Lower lobe of right lung (tissue), 2 donors: Measurements from ENCODE around the gene MYL5. TPM values are rescaled to one million over a fixed set of nuclear protein-coding genes. Genes with fewer than 3 reads are reported as not detected.

Experiments
- ATAC-seq, 2 donors: fragments of 200-7000 bp; cut with Tn5 transposase; one replicate each; pipeline ENCODE4 v1.9.1; 2020 to 2022; ENCODE audit warnings: mild to moderate bottlenecking in 2 of 2, moderate library complexity in 2 of 2
- DNase-seq: peaks from one replicate; pipeline ENCODE4 v3.0.0-alpha.2; 2020
- H3K27ac ChIP-seq: fragments of 200-600 bp; one replicate; pipeline ENCODE4 v1.8.0; 2022
- H3K27me3 ChIP-seq: fragments of 200-600 bp; one replicate; pipeline ENCODE4 v1.8.0; 2022; ENCODE audit warnings: low read depth
- H3K36me3 ChIP-seq: fragments of 200-600 bp; one replicate; pipeline ENCODE4 v1.8.0; 2022; ENCODE audit warnings: mild to moderate bottlenecking
- H3K4me1 ChIP-seq: fragments of 200-600 bp; one replicate; pipeline ENCODE4 v1.8.0; 2022
- H3K4me3 ChIP-seq: fragments of 200-600 bp; one replicate; pipeline ENCODE4 v1.8.0; 2022; ENCODE audit warnings: mild to moderate bottlenecking
- H3K9me3 ChIP-seq: fragments of 200-600 bp; one replicate; pipeline ENCODE4 v1.8.0; 2022
- CTCF ChIP-seq: fragments of 200-600 bp; IDR thresholded peaks from one replicate; pipeline ENCODE4 v1.8.0; 2022; ENCODE audit warnings: antibody characterized with exemption, mild to moderate bottlenecking
- intact Hi-C: fragments of 100-400 bp; cut with DNase I; formaldehyde crosslinking; loops from one replicate; pipeline ENCODE4 v1.11.0; 2022
- total RNA-seq: library from RNA; stranded (reverse); fragmentation: NEBNext Ultra II Directional; extraction: Animal tissue kit (Norgen Biotek cat#: 25700); gene quantifications from one replicate; pipeline ENCODE4 v1.2.1, GENCODE V29; 2021
- donor health status: DM: no; HTN: yes; CAD: no; lungs with severe emphysema.

Gene MYL5
- total RNA-seq, 1 donor from 2014 or later: 9.7 TPM

GRCh38 chr4:710916-711315 is 36.6 kb downstream of the MYL5 start:
- ATAC-seq (no peak), DNase-seq (no peak)
- no peak for TF ChIP-seq CTCF
- Histone ChIP-seq H3K9me3 (no peaks in the 10 kb centered on the region), H3K4me3 (no peak overlapping the region), H3K4me1 (peaks cover 24% of the 10 kb centered on the region), H3K27me3 (no peaks in the 10 kb centered on the region), H3K36me3 (peaks cover 13% of the 10 kb centered on the region), H3K27ac (no peak overlapping the region)
- intact Hi-C loops: no loop called here

DNA sequence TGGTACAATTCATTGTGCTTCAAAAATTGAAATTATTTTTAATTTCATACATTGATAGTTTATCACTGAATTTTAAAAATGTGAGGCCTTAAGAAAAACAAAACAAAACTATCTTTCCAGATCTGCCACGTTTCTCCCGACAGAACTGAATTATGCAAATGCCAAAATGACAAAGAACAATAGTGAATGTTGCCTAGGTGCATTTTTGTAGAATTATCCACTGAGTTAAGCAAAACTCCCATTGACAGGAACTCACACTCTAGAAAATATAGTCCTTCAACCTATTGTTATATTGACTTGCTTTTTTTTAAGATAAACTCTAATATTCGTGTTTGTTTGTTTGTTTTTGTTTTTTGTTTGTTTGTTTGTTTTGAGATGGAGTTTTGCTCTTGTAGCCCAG is 37.8 kb downstream of the MYL5 start:
- intact Hi-C loops: no loop called here
- no peak for ATAC-seq

GRCh38 chr4:712916-713632 is 38.7 kb downstream of the MYL5 start:
- H3K4me3 ChIP-seq: no peak overlapping the region
- ATAC-seq: peak in 1 of 2 donors; percentile 33

More for the DNA sequence above, 37.8 kb downstream of the MYL5 start:
- Histone ChIP-seq H3K36me3 (peaks cover 13% of the 10 kb centered on the region), H3K4me3 (no peak overlapping the region), H3K4me1 (peaks cover 20% of the 10 kb centered on the region), H3K27ac (no peak overlapping the region), H3K9me3 (no peaks in the 10 kb centered on the region), H3K27me3 (no peaks in the 10 kb centered on the region)
- TF ChIP-seq CTCF: no peak
- no peak for DNase-seq

GRCh38 chr4:714087-714486 is 39.7 kb downstream of the MYL5 start:
- no peak for TF ChIP-seq CTCF
- H3K4me3 ChIP-seq: no peak overlapping the region
- H3K9me3 ChIP-seq: no peaks in the 10 kb centered on the region
- no peaks in the 10 kb centered on the region for H3K27me3 ChIP-seq
- DNase-seq (no peak), ATAC-seq (peak in 1 of 2 donors; percentile 20)
- peaks cover 13% of the 10 kb centered on the region for H3K36me3 ChIP-seq
- no peak overlapping the region for H3K27ac ChIP-seq
- intact Hi-C loops: no loop called here
- H3K4me1 ChIP-seq: peaks cover 5% of the 10 kb centered on the region

More at GRCh38 chr4:712916-713632, 38.7 kb downstream of the MYL5 start:
- Histone ChIP-seq H3K4me1 (peaks cover 14% of the 10 kb centered on the region), H3K27ac (no peak overlapping the region), H3K36me3 (peaks cover 13% of the 10 kb centered on the region), H3K27me3 (no peaks in the 10 kb centered on the region), H3K9me3 (no peaks in the 10 kb centered on the region)
- DNase-seq: no peak
- intact Hi-C loops: no loop called here
- TF ChIP-seq CTCF: no peak

- no peak overlapping the region for H3K27ac ChIP-seq
- intact Hi-C loops: no loop called here
- ATAC-seq: peak; percentile 13 to 16
- H3K9me3 ChIP-seq: no peaks in the 10 kb centered on the region
- DNase-seq: no peak
- TF ChIP-seq CTCF: no peak
- H3K27me3 ChIP-seq: no peaks in the 10 kb centered on the region
- peaks cover 11% of the 10 kb centered on the region for H3K36me3 ChIP-seq
- peaks cover 7% of the 10 kb centered on the region for H3K4me1 ChIP-seq
- H3K4me3 ChIP-seq: no peak overlapping the region
Measured at GRCh38 chr4:717601-718320, 43.4 kb downstream of the MYL5 start.
